Measurements from ENCODE around the gene CTSF. TPM values are rescaled to one million over a fixed set of nuclear protein-coding genes. Genes with fewer than 3 reads are reported as not detected.

The CTSF gene
- total RNA-seq, 1 experiment from 2014 or later, result 11.8 TPM

DNA sequence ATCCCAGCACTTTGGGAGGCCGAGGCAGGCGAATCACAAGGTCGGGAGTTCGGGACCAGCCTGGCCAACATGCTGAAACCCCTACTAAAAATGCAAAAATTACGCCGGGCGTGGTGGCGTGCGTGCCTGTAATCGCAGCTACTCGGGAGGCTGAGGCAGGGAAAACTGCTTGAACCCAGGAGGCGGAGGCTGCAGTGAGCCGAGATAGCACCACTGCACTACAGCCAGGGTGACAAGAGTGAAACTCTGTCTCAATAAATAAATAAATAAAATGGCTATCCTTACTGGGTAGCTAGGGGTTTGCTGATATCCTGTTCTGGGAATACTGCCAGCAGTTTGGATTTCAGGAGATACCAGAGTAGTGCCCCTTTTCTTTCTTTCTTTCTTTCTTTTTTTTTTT, 45.7 kb upstream of the CTSF start:
- Mint-ChIP-seq H3K9me3 (ENCODE audit: unreplicated experiment) (no peaks in the 10 kb centered on the region), H3K36me3 (ENCODE audit: insufficient read depth, unreplicated experiment) (peaks cover 35% of the 10 kb centered on the region), H3K4me1 (ENCODE audit: insufficient read depth, unreplicated experiment) (peaks cover 14% of the 10 kb centered on the region), H3K4me3 (ENCODE audit: unreplicated experiment) (no peak overlapping the region), H3K27ac (ENCODE audit: low read depth, unreplicated experiment) (no peak overlapping the region), H3K27me3 (ENCODE audit: insufficient read depth, unreplicated experiment) (no peaks in the 10 kb centered on the region)
- BruUV-seq (replicated peaks), result no TSS peak
- no peak for DNase-seq (ENCODE audit: unreplicated experiment)
- intact Hi-C loops (cut with micrococcal nuclease), result no loop called here
- ChIA-PET POLR2A (interaction anchor here (0.7 to 21.3 kb wide), 4 partner anchors 18 to 45 kb away, joined by 3 to 420 read pairs (median 4); partner anchors contain the start of gene RBM4), CTCF (interaction anchor here (0.7 kb wide), 1 partner anchor 169 kb away, joined by 6 read pairs; no protein-coding TSS in a partner anchor)
- TF ChIP-seq, protein P1, sequence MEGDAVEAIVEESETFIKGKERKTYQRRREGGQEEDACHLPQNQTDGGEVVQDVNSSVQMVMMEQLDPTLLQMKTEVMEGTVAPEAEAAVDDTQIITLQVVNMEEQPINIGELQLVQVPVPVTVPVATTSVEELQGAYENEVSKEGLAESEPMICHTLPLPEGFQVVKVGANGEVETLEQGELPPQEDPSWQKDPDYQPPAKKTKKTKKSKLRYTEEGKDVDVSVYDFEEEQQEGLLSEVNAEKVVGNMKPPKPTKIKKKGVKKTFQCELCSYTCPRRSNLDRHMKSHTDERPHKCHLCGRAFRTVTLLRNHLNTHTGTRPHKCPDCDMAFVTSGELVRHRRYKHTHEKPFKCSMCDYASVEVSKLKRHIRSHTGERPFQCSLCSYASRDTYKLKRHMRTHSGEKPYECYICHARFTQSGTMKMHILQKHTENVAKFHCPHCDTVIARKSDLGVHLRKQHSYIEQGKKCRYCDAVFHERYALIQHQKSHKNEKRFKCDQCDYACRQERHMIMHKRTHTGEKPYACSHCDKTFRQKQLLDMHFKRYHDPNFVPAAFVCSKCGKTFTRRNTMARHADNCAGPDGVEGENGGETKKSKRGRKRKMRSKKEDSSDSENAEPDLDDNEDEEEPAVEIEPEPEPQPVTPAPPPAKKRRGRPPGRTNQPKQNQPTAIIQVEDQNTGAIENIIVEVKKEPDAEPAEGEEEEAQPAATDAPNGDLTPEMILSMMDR (IDR thresholded peaks at IDR 0.05; ENCODE audit: unreplicated experiment), result no peak

DNA sequence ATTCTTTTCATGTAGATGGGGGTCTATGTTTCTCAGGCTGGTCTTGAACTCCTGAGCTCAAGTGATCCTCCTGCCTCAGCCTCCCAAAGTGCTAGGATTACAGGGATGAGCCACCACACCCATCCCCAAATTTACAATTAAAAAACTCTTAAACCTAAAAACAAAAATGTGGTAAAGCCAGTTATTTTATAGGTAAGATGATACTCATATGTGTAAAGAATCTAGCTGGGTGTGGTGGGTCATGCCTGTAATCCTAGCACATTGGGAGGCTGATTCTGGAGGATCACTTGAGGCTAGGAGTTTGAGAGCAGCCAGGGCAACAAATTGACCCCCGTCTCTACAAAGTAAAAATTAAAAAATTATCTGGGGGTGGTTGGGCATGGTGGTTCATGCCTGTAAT, 44.1 kb upstream of the CTSF start:
- peaks cover 5% of the 10 kb centered on the region for H3K4me1 Mint-ChIP-seq (ENCODE audit: insufficient read depth, unreplicated experiment)
- intact Hi-C loops (cut with micrococcal nuclease), result no loop called here
- no TSS peak for BruUV-seq (replicated peaks)
- H3K27ac Mint-ChIP-seq (ENCODE audit: low read depth, unreplicated experiment), result no peak overlapping the region
- DNase-seq (ENCODE audit: unreplicated experiment), result no peak
- H3K9me3 Mint-ChIP-seq (ENCODE audit: unreplicated experiment), result no peaks in the 10 kb centered on the region
- no peaks in the 10 kb centered on the region for H3K27me3 Mint-ChIP-seq (ENCODE audit: insufficient read depth, unreplicated experiment)
- H3K4me3 Mint-ChIP-seq (ENCODE audit: unreplicated experiment), result no peak overlapping the region
- ChIA-PET POLR2A (interaction anchor here (0.7 to 21.3 kb wide), 2 partner anchors 25 to 628 kb away, joined by 3 to 420 read pairs; partner anchors contain the start of gene RBM4), CTCF (interaction anchor here (0.9 kb wide), 1 partner anchor 83 kb away, joined by 3 read pairs; no protein-coding TSS in a partner anchor)
- peaks cover 25% of the 10 kb centered on the region for H3K36me3 Mint-ChIP-seq (ENCODE audit: insufficient read depth, unreplicated experiment)
- TF ChIP-seq, protein P1 (IDR thresholded peaks at IDR 0.05; ENCODE audit: unreplicated experiment), result no peak

DNA sequence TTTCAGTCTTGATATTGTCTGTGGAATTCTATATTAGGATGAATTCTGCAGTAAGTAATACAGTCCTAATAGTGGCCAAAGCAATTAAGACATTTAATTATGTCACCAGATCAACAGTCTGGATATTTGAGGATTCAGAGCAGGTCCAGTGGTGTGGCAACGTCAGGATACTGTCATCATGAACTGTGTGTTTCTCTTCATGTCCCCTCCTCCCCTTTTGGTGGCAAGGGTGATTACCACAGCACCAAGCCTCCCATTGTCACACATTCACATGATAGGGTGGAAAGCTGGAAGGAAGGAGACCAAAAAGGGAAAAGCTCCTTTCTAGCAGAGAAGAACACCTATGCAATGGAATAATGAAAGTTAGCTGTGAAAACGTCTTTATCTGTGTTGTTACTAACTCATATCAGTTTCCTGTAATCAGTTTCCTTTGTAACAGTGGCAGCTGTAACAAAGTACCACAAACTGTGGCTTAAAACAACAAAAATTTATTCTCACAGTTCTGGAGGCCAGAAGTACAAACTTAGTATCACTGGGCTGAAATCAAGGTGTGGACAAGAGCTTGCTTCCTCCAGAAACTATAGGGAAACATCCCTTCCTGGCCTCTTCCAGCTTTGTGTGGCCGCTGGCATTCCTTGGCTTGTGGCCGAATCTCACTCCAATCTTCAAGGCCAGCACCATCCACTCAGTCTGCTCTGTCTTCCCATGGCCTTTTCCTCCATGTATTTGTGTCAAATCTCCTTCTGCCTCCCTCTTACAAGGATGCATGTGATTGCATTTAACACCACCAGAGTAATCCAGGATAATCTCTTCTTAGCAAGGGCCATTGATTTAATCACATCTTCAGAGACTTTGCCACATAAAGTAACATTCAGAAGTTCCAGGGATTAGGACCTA, 41.6 kb upstream of the CTSF start:
- peaks cover 12% of the 10 kb centered on the region for H3K4me1 Mint-ChIP-seq (ENCODE audit: insufficient read depth, unreplicated experiment)
- BruUV-seq (replicated peaks), result no TSS peak

More for the DNA sequence above, 41.6 kb upstream of the CTSF start:
- CTCF ChIA-PET, result interaction anchor here (0.6 kb wide), 1 partner anchor 161 kb away, joined by 3 read pairs; no protein-coding TSS in a partner anchor
- intact Hi-C loops (cut with micrococcal nuclease), result no loop called here
- TF ChIP-seq, protein P1 (IDR thresholded peaks at IDR 0.05; ENCODE audit: unreplicated experiment), result no peak
- POLR2A ChIA-PET, result interaction anchor here (21.3 kb wide), 1 partner anchor 27 kb away, joined by 420 read pairs; the partner anchor contains the start of gene RBM4
- H3K36me3 Mint-ChIP-seq (ENCODE audit: insufficient read depth, unreplicated experiment), result peaks cover 20% of the 10 kb centered on the region
- no peaks in the 10 kb centered on the region for H3K27me3 Mint-ChIP-seq (ENCODE audit: insufficient read depth, unreplicated experiment)
- no peak overlapping the region for H3K4me3 Mint-ChIP-seq (ENCODE audit: unreplicated experiment)
- no peak for DNase-seq (ENCODE audit: unreplicated experiment)
- H3K9me3 Mint-ChIP-seq (ENCODE audit: unreplicated experiment), result no peaks in the 10 kb centered on the region
- no peak overlapping the region for H3K27ac Mint-ChIP-seq (ENCODE audit: low read depth, unreplicated experiment)

All from MCF 10A (cell line).